CD4-positive, alpha-beta T cell treated with Interleukin-4 for 1 hour (primary cell): ENCODE measurements around the gene MRPL58.
A peak's percentile ranks its signal among the peaks of the same experiment; 100 is the strongest.

Experiments used
- DNase-seq, 2 donors: peaks; one replicate each; pipeline ENCODE4 v3.0.0-alpha.2; 2020 to 2022

The MRPL58 gene

GRCh38 chr17:75048249-75048878, 35.9 kb downstream of the MRPL58 start:
- no peak for DNase-seq

DNA sequence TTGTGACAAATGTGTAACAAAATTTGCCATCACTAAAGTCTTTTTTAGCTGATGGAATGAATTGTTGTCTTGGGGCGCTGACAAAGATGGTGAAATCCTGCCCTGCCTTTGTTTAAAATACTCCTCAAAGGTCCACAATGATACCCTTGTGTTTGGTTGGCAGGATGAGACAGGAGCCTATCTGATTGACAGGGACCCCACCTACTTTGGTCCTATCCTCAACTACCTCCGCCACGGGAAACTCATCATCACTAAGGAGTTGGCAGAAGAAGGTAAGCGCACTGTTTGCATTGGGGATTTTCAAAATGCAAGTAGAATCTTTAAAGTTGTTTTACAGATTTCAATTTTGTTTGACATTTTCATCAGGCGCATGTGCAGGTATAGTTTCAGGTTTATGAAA, 36.6 kb downstream of the MRPL58 start:
- no peak for DNase-seq

- no peak for DNase-seq
Observed at GRCh38 chr17:75049706-75050105, 37.2 kb downstream of the MRPL58 start.

DNA sequence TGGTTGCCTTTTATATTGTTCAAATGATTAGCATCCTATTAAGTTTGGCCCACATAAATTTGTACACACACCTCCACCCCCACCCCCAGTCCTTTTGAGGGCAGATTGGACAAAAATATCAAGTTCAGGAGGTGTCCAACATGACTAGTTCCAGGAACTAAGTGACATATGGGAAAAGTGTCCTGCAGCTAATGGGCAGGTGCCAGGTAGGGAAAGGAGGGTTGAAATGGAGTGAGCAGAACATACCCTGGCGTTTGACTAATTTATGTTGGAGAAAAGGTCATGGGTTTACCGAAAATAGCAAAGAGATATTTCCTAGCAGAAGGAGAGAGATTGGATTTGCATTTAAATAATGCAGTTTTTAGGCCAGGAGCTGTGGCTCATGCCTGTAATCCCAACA, 39.5 kb downstream of the MRPL58 start:
- DNase-seq: no peak

GRCh38 chr17:75059369-75060345, 47.2 kb downstream of the MRPL58 start:
- DNase-seq: peak in 1 of 2 donors; percentile 30

- no peak for DNase-seq
Observed at GRCh38 chr17:75060434-75061054, 48.1 kb downstream of the MRPL58 start.

DNA sequence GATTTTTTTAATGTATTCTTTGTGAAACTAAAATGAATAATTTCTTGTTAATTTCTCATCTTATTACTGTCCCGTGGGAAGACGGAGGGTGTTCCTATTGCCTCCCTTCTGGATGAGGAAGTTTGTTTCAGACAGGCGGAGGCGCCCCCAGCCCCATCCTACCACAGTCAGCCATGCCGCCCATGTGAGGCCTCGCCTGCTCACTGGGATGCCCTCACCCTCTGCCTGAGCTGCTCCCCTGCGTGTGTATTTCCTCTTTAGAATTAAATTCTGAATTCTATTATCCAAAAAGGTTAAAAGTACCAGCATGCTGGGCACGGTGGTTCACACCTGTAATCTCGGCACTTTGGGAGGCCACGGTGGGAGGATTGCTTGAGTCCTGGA, 48.6 kb downstream of the MRPL58 start:
- DNase-seq: no peak

- DNase-seq: no peak
Observed at GRCh38 chr17:75061618-75062017, 49.1 kb downstream of the MRPL58 start.

DNA sequence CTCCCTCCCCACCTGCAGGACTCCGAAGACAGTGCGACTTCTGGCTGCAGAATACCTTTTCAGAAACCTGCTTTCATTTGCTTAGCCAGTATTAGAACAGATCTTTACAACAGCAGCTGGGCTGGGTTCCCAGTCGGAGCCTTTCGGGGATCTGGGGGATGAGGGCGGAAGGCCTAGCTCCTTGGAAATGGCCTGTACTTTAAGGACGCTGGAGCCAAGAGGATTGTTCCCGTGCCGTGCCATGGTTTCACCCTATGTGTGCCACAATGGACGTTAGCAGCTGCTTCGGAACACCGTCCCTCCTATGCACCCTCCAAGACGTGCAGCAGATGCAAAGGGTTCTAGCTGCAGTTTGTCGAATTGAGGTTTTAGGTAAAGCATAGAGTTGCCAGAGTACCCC, 50.7 kb downstream of the MRPL58 start:
- no peak for DNase-seq

DNA sequence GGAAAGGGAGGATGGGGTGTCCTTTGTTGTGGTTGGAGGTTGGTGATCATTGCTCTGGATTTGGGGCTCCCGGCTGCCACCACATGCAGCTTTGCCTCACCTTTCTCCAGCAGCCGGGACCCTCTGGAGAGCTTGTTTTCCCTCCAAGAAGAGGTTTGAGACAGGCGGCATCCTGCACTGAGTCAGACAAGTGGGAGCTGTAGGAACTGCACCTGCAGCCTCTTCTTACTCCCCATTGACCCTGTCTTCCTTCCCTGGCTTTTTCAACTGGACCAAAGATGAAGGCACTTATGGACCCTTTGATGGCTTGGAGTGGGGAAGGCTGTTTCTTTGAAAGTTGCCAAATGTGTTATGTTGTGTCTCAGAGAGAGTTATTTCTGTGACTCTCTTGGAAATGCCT, 51.2 kb downstream of the MRPL58 start:
- no peak for DNase-seq

DNA sequence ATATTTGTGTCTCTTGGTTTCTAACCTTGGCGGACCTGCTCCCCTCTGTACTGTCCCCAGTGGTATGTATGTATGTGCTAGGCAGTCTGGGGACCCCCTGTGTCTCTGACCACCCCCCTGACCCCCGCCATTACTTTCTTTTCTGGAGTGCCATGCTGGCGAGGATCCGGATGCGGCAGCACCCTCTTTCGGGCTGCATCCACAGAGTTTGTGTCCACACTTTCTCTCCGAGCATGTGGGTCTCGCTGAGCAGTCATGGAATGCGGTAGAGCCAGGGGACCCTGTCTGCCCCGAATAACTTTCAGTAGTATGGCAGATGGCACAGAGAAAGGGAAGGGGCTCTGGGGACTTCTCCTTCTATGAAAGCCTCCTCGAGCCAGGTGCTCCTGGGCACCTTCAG, 51.6 kb downstream of the MRPL58 start:
- no peak for DNase-seq

GRCh38 chr17:75064460-75064859, 52.0 kb downstream of the MRPL58 start:
- no peak for DNase-seq

DNA sequence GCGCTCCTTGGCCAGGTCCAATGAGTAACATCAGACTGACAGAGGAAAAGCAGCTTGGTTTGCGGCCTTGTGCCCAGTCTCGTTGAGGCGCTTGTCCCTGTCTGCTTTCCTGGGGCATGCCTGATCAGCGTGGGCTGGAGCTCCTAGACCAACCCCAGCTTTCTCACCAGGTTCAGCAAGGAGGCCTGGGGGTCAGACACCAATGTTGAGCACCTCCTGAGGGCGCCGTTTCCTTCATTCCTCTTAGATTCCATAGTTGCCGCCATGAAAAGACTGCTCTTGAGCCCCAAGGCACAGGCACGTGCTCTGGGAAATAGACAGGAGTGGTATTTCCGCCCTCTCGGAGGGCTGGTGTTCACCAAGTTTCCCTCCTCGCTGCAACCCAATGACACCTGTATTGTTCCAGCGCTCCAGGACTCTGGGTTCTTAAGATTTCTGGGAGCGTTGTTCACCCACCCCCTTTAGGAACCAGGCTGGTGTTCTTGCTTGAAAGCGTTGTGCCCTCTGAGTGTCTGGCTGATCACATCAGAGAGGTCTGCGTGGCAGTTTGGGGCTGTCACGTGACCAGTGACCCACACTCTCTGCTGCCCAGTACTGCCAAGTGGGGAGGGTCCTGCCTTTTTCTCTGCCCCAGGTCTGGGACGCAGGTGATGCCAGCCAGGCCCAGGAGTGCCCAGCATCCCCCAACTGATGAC, 52.5 kb downstream of the MRPL58 start:
- no peak for DNase-seq

DNA sequence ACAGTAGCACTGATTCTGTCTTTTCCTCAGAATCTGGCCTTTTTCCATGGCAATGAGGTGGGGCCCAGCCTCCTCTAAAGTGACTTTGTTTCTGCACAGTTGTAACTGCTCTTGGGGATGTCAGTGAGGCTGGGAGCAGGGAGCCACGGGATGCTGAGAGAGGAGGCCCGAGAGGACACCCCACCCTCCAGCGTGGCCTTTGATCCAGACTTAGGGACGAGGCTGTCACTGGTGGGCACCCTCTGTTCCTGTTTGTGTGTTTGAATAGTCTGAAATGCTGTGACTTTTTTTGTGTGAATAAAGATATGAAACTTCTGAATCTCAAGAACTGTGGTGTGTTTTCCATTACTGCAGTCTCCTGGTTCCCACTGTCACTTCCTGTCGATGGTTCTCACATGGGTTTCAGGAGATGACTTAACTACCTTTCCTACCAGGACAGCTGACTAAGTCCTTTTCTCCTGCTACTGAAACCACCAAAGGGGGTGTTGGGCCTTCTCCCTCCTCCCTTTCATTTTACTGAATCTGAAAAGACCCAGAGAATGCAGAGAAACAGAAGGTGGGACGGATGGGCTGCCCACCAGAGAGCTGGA, 53.2 kb downstream of the MRPL58 start:
- DNase-seq: no peak

DNA sequence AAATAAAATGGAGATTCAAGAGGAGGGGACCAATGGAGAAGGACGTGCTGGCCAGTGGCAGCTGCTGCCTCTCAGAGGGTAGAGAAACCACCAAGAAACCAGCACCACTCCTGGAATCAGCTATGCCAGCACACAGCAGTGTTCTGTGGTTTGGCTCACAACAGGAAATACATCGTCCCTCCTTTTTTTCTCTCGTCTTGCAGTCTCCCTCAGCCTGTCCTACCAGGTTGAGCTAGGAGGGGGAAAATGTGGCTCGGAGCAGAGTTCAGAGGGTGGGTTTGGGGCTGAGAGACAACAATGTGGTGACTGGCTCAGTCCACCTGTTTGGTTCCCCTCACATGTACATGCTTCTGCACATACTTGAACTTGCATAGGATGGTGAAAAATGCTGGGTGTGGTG, 55.4 kb downstream of the MRPL58 start:
- peak in 1 of 2 donors; percentile 27 for DNase-seq

DNA sequence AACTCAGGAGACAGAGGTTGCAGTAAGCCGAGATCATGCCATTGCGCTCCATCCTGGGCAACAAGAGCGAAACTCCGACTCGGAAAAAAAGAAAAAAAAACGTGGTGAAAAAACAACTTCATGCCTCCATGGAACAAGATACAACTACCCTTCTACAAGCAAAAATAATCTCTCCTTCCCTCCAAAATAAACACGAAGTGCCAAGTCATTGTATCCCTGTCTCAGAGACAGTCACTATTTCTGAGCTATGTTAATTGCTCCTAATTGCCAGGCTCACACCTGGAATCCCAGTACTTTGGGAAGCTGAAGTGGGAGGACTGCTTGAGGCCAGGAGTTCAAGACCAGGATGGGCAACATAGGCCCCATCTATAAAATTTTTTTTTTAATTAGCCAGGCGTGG, 56.3 kb downstream of the MRPL58 start:
- DNase-seq: no peak

DNA sequence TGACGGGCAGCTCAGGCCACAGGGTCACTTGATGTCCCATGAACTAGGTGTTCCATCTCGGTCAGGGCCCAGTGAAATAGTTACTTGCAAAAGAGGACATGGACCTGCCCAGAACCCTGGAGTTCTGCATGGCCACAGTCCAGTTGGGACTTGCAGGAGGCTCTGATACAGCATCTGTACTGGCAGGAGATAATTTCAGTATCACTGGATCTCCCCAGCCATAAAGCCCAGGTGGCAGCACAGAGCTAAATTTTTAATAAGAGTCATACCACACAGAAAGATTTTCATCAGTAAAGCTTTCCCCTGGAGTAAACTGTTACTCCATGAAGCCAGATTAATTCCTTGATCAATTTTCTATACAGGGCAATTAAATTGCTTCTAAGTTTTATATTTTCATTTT, 57.3 kb downstream of the MRPL58 start:
- DNase-seq: no peak
